COLO829 (cell line): ENCODE results near the gene BMP7.

ENCODE experiments used
- DNase-seq: peaks from one replicate; pipeline ENCODE4 v3.0.0; 2012; ENCODE audit warnings: low spot score

The BMP7 gene

DNA sequence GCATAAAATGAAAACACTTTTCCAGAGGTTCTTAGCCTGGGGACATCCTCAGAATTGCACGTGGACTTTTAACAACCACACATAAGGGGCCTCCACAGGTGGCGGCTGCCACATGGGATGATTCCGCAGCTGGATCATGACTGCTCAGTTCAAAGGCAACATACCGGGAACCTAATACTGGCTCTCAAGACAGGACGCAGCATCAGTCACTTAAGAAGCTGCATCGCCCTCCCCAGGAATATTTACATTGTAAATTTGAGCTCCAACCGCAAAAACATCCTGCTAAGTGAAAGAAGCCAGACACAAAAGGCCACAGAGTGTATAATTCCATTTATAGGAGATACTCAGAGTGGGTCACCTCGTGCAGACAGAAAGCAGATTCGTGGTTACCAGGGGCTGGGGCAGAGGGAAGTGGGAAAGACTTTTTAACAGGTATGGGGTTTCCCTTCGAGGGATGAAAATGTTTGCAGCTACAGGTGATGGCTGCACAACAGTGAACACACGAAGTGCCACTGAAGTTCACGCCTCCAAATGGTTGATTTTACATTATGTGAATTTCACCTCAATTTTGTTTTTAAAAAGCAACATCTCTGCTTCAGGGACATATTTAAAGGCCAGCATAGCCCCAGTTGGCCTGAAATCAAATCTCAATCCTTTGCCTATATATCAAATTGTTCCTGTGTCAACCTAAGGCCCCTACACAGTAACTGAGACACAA is 141.5 kb downstream of the BMP7 start:
- no peak for DNase-seq

DNA sequence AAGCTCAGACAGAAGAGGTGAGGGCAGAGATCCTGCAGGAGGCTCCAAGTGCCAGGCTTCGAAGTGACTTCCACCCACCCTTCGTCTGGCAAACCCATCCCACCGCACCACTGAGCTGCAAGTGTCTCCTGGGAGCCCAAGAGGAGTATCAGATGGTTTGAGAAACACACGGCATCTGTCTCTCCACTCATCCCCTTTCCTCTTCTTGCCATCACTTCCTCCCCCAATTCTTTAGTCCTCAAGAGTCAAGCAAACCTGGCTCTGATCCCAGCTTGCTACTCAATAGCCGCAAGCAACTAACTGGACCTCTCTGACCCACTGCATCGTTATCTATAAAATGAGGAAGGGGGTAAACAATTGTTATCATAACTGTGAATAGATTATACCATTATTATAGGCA is 142.1 kb downstream of the BMP7 start:
- DNase-seq = no peak

DNA sequence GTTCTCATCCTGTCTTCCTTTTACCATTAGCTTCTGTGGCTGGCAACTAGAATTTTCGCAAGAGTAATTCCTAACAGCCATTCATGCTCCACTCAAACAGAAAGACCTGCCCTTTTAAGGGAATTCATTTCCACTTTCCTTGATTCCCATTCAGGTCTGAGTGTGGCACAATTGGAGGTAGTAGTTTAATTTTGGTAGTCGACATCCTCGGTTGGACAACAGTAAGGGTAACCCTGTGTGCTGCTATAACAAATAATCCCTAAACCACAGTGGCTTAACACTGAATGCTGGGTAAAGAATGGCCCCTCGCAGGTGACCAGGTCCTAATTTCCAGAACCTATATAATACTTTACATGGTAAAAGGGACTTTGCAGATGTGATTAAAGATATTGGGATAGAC is 142.9 kb downstream of the BMP7 start:
- no peak for DNase-seq

DNA sequence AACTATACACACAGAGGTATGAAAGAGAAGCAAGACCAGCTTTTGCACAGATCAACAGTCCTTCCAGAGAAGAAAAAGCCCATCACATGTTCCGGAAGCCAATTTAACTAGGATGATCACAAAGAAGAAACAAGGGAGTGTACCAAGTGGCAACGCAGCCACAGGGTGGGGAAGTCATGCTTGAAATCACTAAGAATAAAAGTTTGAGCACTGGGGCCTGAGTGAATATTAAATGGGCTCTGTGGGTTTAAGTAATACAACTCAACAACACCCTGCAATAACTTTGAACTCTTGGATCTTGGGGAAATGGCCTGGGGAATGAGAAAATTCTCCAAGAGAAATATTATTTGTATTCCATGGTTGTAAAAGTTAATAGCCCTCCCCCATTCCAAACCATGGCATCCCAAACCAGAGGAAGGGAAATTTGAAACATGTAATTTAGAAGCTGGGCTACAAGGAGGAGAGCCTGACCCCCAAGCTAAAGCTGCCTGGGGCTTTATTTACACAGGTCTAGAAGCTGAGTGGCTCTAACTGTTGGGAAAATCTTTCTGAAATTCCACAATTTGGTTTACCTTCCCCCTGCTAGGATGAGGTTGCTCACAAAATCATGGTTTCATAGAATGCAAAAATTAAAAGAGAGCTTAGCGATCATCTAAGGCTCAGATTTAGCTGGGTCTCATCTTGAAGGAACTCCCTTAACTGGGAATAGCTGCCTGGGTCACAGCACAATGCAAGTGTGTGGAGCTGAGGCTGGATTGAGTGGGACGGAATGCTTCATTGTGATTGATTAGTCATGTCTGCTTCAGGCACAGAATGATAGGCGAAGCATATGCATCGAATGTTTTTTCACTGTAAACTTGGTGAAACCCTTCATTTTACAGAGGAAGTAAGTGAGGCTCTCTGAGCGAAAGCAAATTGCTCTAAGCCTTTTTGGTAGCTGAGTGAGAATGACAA is 143.6 kb downstream of the BMP7 start:
- DNase-seq = no peak

DNA sequence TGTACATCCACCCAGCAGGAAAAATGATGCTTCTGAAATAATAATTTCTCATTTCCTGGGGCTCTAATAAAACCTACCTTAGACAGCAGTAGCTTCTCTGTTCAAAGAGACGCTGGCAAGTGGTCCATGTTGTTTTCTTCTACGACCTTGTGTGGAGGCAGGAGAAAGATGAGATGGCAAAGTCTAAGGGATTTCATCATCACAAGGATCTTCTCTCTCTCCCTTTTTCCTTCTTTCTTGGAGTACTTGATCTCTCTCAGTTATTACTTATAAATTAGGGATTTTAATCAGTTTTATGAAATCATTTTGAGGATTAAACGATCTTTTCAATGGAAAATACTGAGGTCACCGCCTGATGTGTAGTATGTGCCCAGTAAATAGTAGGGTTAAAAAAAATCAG is 147.5 kb downstream of the BMP7 start:
- no peak for DNase-seq
